Thymus (tissue), 11 donors: ENCODE results near the gene VIT. TPM values are rescaled to one million over a fixed set of nuclear protein-coding genes. Genes with fewer than 3 reads are reported as not detected.

Source experiments
- DNase-seq, 9 donors: peaks; one replicate each; pipeline ENCODE4 v3.0.0-alpha.2; 2013; ENCODE audit warnings: low spot score in 9 of 9, low read depth in 6 of 9, missing footprints in 1 of 9
- H3K27ac ChIP-seq, 2 donors: one replicate each; pipeline ENCODE4 v1.5.1; 2013; ENCODE audit warnings: control low read depth in 1 of 2, low read depth in 1 of 2, low read length in 1 of 2, mild to moderate bottlenecking in 1 of 2, moderate library complexity in 1 of 2
- H3K27me3 ChIP-seq, 2 donors: one replicate each; pipeline ENCODE4 v1.5.1; 2013; ENCODE audit warnings: low read length in 1 of 2; ENCODE audit not compliant: control insufficient read depth in 2 of 2, insufficient read depth in 1 of 2
- H3K36me3 ChIP-seq, 2 donors: one replicate each; pipeline ENCODE4 v1.5.1; 2013; ENCODE audit warnings: low read length in 1 of 2, mild to moderate bottlenecking in 1 of 2, moderate library complexity in 1 of 2; ENCODE audit not compliant: control insufficient read depth in 2 of 2, insufficient read depth in 2 of 2
- H3K4me1 ChIP-seq, 2 donors: one replicate each; pipeline ENCODE4 v1.5.1; 2013; ENCODE audit warnings: low read length in 2 of 2; ENCODE audit not compliant: control insufficient read depth in 2 of 2, insufficient read depth in 2 of 2
- H3K4me3 ChIP-seq, 2 donors: one replicate each; pipeline ENCODE4 v1.5.1; 2013; ENCODE audit warnings: low read length in 2 of 2, control low read depth in 1 of 2, mild to moderate bottlenecking in 1 of 2
- H3K9me3 ChIP-seq, 2 donors: one replicate each; pipeline ENCODE4 v1.5.1; 2013; ENCODE audit warnings: low read length in 1 of 2, mild to moderate bottlenecking in 1 of 2; ENCODE audit not compliant: control insufficient read depth in 2 of 2, insufficient read depth in 1 of 2
- WGBS: extraction: QIAGEN DNeasy Blood & Tissue Kit; methylation state at CpG from one replicate; pipeline ENCODE4 v1.1.7; 2013; 5-methylcytosine and 5-hydroxymethylcytosine counted together
- polyA plus RNA-seq: library from polyadenylated mRNA; stranded (reverse); fragments of 200-250 nt; gene quantifications from one replicate; pipeline ENCODE4 v1.2.3, GENCODE V29; 2013
- total RNA-seq: library from RNA; stranded (reverse); fragments of 120-200 nt; gene quantifications from one replicate; pipeline ENCODE4 v1.2.4, GENCODE V29; 2013
- donor health status: healthy.

VIT gene
- total and polyA plus RNA-seq, 2 donors = 0.19 to 2.2 TPM

- no peak overlapping the region for H3K4me3 ChIP-seq
- no peaks in the 10 kb centered on the region for H3K36me3 ChIP-seq
- no peak for DNase-seq
- H3K4me1 ChIP-seq = peaks cover 0 to 8% of the 10 kb centered on the region in 2 donors
- 95% methylated on average over 3 of the region's 3 CpGs for WGBS
- H3K27ac ChIP-seq = no peak overlapping the region
- H3K27me3 ChIP-seq = no peaks in the 10 kb centered on the region
- no peaks in the 10 kb centered on the region for H3K9me3 ChIP-seq
Measured at GRCh38 chr2:36798724-36799123, 102.2 kb downstream of the VIT start.

DNA sequence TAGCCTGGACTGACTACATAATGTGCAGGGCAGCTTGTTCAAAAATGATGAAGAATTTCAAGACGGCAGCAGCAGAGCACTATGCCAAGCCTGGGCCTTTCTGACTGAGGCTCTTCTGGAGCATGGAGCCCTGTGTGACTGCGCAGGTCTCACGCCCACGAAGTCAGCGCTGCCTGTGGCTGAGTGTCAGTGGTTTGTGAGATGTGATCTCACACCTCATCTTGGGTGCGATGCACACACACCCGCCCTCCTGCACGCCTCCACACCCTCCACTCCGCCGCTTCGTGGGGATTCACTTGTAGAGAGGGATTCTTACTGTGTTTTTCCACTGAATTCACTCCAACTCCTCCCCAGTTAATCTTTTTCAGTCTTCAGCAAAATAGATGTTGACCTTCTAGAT, 103.9 kb downstream of the VIT start:
- no peak for DNase-seq
- H3K27ac ChIP-seq = no peak overlapping the region
- peaks cover 0 to 5% of the 10 kb centered on the region in 2 donors for H3K4me1 ChIP-seq
- WGBS = 95% methylated on average over 11 of the region's 11 CpGs
- H3K4me3 ChIP-seq = no peak overlapping the region
- no peaks in the 10 kb centered on the region for H3K27me3 ChIP-seq
- no peaks in the 10 kb centered on the region for H3K36me3 ChIP-seq
- no peaks in the 10 kb centered on the region for H3K9me3 ChIP-seq

- Histone ChIP-seq H3K36me3 (no peaks in the 10 kb centered on the region), H3K27me3 (no peaks in the 10 kb centered on the region), H3K4me3 (no peak overlapping the region), H3K9me3 (no peaks in the 10 kb centered on the region), H3K4me1 (peaks cover 0 to 5% of the 10 kb centered on the region in 2 donors), H3K27ac (no peak overlapping the region)
- no peak for DNase-seq
- WGBS = 96% methylated on average over 6 of the region's 6 CpGs
Measured at GRCh38 chr2:36801088-36801487, 104.6 kb downstream of the VIT start.

DNA sequence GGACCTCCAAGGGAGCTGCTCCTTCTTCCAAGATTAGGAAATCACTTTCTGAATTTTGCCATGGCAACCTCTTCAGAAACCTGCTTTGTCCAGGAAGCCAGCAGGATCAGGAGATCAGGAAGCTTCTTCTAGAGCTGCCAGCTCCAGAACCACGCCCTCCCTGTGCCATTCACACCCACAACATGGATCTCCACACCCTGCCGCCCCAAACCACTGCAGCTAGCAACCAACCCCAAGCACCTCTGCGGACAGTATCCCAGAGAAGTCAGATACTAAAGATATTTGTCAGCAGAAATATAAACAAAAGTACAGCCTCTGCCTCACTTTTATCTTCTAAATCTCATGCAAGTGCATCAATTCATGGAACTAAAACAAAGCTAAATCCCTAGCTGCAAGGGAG, 106.4 kb downstream of the VIT start:
- Histone ChIP-seq H3K9me3 (no peaks in the 10 kb centered on the region), H3K4me1 (no peaks in the 10 kb centered on the region), H3K4me3 (no peak overlapping the region), H3K27me3 (no peaks in the 10 kb centered on the region), H3K27ac (no peak overlapping the region), H3K36me3 (no peaks in the 10 kb centered on the region)
- 95% methylated on average over 3 of the region's 3 CpGs for WGBS
- DNase-seq = no peak

- Histone ChIP-seq H3K27me3 (no peaks in the 10 kb centered on the region), H3K36me3 (no peaks in the 10 kb centered on the region), H3K9me3 (no peaks in the 10 kb centered on the region), H3K27ac (no peak overlapping the region), H3K4me3 (no peak overlapping the region), H3K4me1 (no peaks in the 10 kb centered on the region)
- 94% methylated on average over 11 of the region's 11 CpGs for WGBS
- no peak for DNase-seq
Measured at GRCh38 chr2:36805635-36806224, 109.2 kb downstream of the VIT start.

- Histone ChIP-seq H3K4me3 (no peak overlapping the region), H3K36me3 (no peaks in the 10 kb centered on the region), H3K27me3 (no peaks in the 10 kb centered on the region), H3K27ac (no peak overlapping the region), H3K9me3 (no peaks in the 10 kb centered on the region), H3K4me1 (no peaks in the 10 kb centered on the region)
- 95% methylated on average over 5 of the region's 5 CpGs for WGBS
- no peak for DNase-seq
Measured at GRCh38 chr2:36807223-36807886, 110.8 kb downstream of the VIT start.

- no peaks in the 10 kb centered on the region for H3K4me1 ChIP-seq
- no peak overlapping the region for H3K4me3 ChIP-seq
- H3K36me3 ChIP-seq = no peaks in the 10 kb centered on the region
- no peaks in the 10 kb centered on the region for H3K27me3 ChIP-seq
- H3K9me3 ChIP-seq = no peaks in the 10 kb centered on the region
- 99% methylated on average over 35 of the region's 35 CpGs for WGBS
- H3K27ac ChIP-seq = no peak overlapping the region
- no peak for DNase-seq
Measured at GRCh38 chr2:36808386-36809068, 112.0 kb downstream of the VIT start.

GRCh38 chr2:36809069-36809445, 112.5 kb downstream of the VIT start:
- Histone ChIP-seq H3K27ac (no peak overlapping the region), H3K4me1 (no peaks in the 10 kb centered on the region), H3K27me3 (no peaks in the 10 kb centered on the region), H3K4me3 (no peak overlapping the region), H3K36me3 (no peaks in the 10 kb centered on the region), H3K9me3 (no peaks in the 10 kb centered on the region)
- no peak for DNase-seq
- 98% methylated on average over 3 of the region's 3 CpGs for WGBS

DNA sequence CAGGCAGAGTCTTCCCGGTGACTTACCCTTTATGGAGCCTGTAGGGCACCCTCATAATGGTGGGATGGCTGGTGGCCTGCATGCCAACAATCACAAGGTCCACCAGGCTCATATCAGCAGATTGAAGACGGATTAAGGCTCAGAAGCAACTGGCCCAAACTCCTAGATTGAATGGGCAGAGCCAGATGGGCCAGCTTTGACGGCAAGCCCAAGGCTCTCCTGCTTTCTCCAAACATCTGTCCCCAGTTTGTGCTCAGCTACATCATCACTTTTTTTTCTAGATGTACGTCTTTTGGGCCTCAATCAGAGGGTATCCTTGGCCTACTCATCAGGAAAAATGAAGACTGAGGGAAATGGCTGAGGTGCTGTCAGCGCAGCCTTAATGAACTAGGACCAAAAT, 114.6 kb downstream of the VIT start:
- 98% methylated on average over 5 of the region's 5 CpGs for WGBS
- H3K9me3 ChIP-seq = no peaks in the 10 kb centered on the region
- no peaks in the 10 kb centered on the region for H3K36me3 ChIP-seq
- no peaks in the 10 kb centered on the region for H3K27me3 ChIP-seq
- no peaks in the 10 kb centered on the region for H3K4me1 ChIP-seq
- no peak overlapping the region for H3K27ac ChIP-seq
- no peak overlapping the region for H3K4me3 ChIP-seq
- DNase-seq = no peak
